NCI-H1105 (cell line): ENCODE measurements around the gene MYOG.

Source experiments
- DNase-seq: peaks from one replicate; lab custom pipeline; 2025; lab: John Stamatoyannopoulos, UW

The MYOG gene

DNA sequence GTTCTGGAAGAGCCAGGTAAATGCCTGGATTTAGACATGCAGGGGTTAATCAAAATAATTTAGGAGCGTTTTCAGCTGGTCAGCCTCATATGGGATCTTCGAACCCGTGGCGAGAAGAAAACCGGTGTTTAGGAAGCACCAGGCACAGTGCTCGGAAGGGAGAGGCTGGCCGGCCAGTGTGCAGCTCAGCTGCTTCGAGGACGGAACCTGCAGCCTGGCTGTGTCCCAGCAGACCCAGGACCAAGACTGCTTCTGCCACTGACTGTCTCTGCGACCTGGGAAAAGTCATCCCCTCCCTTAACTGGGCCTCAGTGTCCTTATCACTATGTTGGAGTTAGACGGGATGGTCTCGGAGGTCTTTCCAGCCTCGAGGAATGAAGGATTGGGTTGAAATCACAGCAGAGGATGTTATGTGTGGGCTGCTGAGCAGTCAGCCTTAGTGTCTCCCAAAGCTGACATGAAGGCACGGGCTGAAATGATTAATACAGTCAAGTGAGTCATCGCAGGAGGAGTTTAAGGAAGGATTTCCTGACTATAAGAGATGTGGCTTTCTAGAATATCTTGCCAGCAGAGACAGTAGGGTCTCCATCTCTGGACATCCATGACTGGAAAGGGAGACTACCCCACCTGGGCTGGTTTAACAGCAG lies 38.7 kb downstream of the MYOG start:
- DNase-seq: no peak

DNA sequence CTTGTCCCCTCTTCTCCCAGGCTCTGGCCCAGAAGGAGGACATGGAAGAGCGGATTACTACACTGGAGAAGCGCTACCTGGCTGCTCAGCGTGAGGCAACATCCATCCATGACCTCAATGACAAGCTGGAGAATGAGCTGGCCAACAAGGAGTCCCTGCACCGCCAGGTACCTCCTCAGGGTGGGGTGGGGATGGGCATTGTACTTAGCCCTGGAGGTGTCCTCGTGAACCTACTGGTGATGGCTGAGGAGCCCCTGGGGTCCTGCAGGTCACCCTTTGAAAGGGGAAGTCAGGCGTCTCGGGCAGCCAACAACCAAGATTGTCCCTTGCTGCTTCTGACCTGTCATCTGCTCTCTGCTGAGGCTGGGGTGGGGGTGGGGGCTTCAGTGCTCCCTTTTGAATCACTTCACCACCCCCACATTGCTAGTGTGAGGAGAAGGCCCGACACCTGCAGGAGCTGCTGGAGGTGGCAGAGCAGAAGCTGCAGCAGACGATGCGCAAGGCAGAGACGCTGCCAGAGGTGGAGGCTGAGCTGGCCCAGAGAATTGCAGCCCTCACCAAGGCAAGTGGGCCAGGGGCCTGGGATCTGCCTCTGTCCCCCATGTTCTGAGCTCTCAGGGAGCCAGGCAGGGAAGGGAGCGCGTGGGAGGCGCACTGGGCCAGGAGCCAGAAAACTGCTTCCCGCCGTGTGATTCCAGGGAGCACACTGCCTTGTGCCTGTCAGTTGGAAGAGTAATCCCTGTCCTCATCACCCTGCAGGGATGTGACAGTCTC lies 39.8 kb downstream of the MYOG start:
- DNase-seq: peak; percentile 37

DNA sequence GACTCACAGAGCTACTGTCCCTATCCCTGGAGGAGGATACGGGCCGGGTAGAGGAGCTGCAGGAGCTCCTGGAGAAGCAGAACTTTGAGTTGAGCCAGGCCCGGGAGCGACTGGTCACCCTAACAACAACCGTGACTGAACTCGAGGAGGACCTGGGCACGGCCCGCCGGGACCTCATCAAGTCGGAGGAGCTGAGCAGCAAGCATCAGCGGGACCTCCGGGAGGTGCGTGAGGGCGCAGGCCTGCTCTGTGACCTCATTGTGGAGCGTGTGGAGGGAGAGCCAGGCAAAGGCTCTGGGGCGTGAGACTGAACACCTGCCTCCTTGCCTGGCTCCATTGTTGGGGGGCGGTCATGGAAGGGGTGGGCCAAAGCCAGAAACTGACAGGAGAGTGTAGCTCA lies 40.5 kb downstream of the MYOG start:
- DNase-seq: no peak

DNA sequence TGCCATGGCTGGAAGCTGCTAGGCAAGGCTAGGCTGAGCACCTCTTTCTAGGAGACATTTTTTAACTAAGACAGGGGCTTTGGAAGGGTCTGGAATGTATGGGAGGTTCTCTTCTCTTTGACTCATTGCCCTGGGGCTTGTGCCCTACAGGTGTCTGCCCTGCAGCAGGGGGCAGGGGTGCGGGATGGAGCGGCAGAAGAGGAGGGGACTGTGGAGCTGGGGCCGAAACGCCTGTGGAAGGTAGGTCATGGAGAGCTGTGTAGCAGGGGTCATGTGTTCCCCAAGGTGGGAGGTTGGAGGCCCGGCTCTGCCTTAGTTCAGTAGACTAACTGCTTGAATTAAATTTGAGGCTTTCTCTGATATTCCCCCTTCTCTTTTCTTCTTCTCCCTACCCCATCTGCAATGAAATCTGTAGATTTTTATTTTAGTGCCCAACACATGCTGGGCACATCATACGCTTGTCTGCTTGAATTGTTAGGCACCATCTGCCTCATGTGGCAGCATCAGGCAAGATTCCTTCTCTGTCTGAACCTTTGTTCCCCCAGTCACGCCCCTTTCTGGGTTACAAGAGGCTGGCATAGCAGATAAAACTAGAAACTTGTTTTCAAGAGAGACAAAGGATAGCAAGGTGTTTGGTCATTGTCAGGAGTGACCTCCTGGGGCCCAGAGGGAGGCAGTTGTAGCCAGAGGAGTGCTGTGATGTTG lies 41.1 kb downstream of the MYOG start:
- DNase-seq: no peak

DNA sequence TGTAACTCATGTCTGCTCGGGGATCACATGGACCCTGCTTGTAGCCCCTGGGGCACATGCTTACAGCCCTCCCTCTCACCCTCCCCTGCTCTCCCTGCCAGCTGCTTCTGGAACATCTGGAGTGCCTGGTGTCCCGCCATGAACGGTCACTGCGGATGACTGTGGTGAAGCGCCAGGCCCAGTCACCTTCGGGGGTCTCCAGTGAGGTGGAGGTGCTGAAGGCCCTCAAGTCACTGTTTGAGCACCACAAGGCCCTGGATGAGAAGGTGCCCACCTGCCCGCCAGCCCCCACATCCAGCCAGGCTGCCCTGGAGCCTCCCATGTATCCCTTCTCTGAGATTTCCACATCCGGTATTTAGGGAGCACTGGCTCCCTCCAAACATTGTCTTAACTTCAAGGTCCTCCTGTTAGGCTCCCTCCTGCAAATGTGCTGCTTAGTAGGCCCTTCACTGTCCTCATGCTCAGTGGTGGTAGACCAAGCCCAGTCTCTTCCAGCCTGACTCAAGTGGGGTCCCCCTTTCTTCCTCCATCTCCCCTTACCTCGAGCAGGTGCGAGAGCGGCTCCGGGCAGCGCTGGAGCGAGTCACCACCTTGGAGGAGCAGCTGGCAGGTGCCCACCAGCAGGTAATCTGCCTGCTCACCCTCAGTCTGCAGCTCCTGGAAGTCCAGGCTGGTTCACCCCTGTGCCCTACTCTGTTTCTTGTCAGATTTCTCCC lies 41.8 kb downstream of the MYOG start:
- DNase-seq: no peak

DNA sequence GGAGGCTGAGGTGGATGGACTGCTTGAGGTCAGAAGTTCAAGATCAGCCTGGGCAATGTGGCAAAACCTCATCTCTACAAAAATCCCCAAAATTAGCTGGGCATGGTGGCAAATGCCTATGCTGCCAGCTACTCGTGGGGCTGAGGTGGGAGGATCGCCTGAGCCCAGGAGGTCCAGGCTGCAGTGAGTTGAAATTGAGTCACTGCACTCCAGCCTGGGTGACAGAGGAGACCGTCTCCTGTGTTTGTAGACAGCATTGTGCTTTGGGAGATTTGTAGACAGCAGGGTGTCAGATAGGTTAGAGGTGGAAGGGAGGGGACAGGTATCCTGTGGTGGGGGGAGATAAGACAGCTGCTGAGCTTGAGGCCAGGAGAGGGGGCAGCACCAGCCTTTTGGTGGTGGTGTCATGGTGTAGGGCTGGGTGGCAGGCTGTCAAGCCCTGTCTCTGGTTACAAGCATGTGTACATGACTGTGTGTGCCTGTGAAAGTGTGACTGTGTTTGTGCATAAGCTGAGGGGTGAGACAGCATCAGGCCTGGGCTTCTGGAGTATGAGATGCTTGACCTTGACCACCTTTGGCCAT lies 44.4 kb downstream of the MYOG start:
- DNase-seq: no peak

DNA sequence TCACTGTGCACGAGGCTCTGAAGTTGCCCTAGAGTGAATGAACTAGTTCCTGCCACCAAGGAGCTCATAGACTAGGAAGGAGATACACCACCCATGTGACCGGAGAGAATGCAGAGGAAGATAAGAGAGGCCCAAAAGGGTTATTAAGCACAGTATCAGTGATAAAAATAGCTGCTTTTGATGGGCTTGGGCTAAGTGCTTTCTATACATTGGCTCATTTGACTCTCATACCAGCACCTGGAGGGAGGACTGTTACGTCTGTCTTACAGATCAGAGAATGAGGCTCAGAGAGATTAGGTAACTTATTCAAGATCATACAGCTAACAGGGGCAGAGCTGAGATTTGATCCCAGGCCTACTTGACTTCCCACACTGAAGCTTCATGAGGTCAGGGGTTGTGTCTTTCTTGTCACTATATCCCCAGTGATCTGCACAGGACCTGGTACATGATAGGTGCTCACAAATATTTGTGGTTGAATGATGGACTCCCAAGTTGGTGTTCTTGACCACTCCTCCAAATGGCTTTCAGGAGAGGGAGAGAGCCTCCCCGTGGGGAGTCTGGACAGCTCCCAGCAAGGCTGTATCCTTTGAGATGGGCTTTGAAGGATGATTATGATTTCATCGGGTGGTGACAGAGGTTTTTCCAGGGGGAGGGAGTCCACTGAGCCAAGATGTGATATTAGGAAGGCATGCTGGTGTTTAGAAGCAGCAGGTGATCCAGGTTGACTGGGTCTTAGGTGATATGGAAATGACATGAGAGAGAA lies 45.1 kb downstream of the MYOG start:
- DNase-seq: no peak

DNA sequence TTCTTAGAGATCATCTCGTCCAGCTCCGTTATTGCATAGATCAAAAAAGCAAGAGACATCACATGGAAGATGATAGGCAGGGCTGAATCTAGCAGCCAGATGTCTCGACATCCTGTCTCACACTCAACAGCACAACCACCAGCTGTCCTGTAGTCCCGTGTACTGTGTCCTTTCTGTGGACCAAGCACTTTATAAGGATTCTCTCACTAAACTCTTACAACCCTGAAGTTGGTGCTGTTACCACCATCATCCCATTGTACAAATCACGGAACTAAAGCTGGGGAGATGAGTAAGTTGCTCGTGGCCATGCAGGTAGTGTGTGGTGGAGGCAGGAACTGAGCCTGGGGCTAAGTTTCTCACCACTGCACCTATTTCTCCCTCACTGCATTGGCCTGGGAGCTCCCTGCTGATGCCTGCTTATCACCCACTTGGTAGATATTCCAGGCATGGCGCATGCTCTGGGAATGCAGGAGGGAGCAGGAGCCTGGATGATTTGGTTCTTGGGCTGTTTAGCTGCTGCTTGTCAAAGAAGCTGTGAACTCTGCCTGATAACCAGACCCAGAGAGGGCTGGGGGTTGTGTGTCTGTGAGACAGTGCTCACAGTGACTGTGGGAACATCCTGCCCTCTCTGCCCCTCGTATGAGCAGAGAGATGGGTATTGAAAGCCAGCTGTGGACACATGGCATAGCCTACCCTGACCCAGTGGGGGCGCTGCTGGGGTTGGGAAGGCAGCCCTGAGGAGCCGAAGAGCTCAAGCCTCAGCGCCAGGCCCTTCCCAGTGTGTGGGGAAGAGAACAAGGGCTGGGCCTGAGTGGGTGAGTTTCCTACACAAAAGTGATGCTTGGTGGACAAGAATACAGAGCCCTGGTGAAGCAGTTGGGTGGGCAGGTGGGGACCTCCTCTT lies 46.0 kb downstream of the MYOG start:
- DNase-seq: no peak

DNA sequence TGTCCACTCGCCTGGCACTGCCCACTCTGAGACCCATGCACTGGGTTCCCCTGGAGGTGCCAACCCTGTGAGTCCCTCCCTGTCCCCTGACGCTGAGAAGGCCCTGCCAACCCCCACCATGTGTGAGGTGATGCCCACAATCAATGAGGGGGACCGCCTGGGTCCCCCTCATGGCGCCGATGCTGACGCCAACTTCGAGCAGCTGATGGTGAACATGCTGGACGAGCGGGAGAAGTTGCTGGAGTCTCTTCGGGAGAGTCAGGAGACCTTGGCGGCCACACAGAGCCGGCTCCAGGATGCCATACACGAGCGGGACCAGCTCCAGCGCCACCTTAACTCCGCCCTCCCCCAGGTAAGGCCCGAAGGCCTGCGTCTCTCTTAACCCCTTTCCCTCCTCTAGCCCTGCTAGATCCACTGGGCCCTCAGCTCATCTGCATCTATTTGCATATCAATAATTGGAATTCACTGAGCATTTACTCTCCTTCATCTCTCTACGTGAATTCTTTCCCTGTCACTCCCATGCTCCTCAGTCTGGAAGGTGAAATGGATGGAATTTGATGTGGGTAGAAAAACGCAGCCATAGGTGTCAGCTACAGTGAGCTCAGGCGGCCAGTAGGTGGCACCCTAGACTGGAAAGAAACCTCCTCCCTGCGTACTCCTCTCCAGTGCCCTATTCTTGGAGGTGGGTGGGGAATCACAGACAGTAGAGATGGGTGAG lies 46.8 kb downstream of the MYOG start:
- peak; percentile 56 for DNase-seq

DNA sequence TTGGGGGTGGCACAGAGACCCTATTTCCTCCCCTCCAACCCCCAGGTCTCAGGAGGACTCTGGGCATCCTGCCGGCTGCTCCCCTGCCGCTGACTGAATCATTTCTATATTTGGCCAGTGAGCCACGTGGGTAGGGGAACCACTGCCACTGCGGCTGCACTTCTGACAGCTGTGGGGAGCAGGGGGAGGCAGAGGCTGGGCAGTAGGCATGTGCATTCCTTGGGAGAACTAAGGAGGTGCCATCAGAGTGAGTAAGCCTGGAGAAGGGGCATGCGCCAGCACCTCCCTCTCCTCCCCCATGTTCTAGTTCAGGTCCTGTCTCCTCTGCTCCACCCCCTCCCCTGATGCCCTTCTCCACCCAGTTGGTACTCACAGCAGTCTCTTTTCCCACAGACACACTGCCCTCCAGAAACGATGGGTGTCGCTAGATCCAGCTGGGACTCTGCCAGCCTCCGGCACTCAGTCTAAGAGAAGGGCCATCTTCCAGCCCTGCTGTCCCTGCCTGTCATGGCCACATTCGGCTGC lies 47.5 kb downstream of the MYOG start:
- DNase-seq: no peak

DNA sequence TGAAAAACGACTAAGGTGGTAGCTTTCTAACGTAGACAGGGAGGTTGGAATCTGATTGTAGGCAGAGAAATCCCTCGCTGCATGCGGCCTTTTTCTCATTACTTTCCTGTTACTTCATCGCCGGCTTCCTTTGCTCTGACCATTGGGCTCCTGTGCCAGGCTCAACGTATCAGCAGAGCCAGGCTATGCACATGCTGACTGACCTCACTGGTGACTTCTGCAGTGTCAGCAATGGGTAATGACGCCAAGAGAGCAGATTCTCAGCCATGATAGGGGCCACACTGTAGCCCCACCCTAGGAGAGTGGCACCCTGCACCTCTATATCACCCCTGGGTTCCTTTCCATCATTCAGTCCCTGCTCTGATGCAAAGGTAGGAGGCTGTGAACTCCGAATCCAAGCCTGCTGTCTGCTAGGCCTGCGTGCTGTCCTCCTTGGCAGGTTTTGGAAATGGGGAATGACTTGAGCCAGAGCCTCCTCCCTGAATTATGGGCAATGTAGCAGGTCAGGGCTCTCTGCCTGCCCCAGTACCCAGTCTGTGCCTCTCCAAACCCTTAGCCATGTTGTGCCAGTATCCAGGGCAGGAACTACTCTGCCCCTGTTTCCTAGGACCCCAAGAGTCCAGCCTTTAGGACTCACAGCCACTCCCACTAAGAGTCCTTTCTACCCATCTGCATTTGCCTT lies 48.2 kb downstream of the MYOG start:
- DNase-seq: no peak

DNA sequence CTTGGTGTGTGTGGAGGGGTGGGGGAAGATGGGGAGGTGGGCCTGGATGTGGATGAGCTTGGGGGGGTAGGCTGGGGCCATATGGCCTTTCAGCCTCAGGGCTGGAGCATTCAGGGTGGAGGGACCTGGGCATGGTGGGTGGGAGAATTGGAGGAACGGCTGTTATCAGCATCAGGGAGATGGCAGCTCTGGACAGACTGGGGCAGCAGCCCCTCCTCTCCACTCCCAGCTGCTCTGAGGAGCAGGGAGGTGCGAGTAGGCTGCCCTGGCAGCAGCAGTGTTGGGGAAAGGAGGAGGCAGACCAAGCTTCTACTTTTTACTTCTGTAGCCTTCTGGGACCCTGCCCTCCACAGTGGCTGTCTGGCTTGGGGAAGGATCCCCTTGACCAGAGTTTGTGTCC lies 49.3 kb downstream of the MYOG start:
- DNase-seq: no peak

DNA sequence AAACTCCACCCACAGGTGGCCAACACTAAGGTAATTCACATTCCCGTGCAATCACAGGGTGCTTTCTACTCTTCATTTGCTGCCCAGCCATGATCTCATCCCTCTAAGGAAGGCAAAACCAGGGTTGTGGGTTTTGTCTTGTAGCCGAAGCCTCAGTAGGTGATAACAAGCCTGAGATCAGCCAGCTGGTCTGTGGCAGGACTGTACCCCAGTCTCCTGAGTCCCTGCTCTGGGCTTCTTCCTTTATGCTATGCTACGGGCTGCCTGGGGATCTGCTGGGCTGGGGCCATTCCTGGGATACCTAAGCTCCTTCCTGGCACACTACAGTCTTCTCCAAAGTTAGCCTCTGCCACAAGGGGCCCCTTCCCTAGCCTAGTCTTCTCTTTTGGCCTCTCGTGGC lies 49.7 kb downstream of the MYOG start:
- DNase-seq: no peak

DNA sequence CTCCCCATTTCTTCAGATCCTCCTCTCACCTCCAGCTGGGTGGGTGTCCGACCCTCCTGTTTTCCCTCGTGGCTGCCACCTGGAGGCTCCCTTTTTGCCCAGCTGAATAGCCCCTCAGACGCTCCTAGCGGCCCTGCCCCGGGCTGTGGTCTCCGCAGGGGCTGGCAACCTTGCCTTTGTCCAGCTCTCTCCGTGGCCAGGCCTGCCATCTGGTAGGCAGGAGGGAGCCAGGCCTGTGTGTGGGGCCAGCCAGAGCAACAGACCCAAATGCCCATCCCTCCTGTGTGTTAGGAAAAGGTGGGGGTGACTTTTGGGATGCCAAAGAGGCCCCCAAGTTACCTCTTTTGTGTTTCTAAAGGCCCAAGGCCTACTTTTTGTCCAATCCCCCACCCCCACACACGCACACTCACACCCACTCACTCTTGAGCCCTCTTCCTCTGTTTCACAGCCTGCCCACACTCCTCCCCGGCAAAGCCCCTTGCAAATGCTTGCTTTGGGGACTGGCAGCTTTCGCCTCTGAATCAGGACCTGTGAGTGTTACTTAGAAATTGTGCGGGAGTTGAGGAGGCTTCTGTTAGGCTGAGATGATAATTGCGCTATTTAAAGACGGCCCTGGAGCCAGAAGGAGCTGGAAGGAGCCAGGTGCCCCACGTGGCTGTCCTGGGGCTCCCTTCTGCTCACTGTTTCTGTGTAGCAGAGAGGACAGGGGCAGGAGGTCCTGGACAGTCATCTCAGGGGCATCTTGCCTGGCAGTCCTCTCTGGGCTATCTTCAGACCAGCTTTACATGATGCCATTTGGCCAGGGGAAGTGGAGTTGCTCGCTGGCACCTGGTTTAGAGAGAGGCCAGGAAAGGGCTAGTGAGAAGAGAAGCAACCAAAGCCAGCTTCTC lies 50.5 kb downstream of the MYOG start:
- no peak for DNase-seq

DNA sequence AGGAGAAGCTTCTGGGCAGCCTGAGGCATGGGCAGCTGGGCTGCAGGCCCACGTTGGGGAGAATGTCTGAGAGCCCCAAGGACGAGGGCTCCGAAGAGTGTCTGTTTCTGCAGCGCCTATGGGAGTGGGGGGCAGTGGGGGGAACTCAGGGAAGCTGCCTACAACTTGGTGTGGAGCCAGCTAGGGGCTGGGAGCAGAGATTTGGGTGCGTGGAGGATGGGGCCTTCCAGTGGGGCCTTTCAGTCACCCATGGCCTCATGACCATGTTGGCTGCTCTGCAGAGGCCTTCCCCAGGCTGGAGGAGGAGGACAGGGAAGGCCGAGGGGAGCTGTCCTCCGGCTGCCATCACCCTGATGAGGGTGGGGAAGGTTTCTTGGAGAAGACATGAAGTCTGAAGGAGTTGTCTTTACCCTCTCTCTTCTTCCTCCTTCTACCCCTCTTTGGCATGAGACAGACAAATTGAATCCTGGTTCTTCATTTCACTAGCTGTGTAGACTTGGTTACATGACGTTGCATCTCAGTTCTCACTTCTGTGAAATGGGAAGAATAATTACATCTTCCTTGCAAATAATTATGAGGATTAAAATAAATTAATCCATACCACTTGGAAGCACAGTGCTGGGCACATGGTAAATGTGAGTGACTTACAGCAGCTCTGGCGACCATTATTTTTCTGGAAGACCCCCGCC lies 51.2 kb downstream of the MYOG start:
- DNase-seq: no peak

DNA sequence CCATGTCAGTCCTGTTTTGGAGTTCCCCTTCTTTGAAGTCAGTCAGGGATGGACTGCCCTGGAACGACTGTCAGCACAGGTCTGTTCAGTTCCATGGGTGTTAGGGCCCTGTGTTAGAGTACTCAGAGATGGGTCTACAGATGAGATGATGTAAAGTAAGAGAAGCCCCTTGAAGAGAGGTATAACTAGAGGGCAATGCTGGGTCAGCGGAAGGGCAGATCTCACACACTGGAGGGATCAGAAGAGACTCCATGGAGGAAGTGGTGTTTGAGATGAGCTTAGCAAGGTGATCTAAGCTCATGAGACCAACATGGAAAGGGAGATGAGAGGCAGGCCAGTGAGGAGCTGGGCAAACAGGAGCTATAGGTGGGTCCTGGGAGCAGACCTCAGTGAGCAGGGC lies 51.9 kb downstream of the MYOG start:
- no peak for DNase-seq

DNA sequence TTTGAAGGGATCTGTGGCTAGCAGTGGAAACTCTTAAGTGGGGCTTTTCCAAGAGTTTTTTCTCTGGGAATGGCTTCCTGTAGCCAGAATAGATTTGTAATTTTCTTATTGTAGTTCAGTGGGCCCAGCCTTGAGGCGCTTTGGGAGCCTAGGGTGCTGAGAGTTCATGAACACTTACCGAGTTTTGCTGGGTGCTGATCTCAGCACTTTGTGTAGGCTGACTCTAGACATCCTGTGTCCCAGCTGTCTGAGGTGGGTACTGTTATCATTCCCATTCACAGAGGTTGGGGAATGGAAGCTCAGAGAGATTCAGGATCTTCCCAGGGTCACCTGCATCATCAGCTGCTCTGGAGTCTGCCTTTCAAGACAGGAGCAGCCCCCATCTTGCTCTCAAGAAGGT lies 52.5 kb downstream of the MYOG start:
- no peak for DNase-seq
